Muscle of back (tissue), 11 donors: Measurements from ENCODE around the gene DDX1. TPM values are rescaled to one million over a fixed set of nuclear protein-coding genes. Genes with fewer than 3 reads are reported as not detected.

Source experiments
- DNase-seq, 3 donors: peaks; one replicate each; pipeline versions ENCODE4 v3.0.0 to v3.0.0-alpha.2; 2013
- polyA plus RNA-seq, 10 donors: library from polyadenylated mRNA; unstranded; fragments of 120-200 nt; gene quantifications; one replicate each; pipeline ENCODE4 v1.2.1, GENCODE V29; 2013; ENCODE audit not compliant: insufficient read length in 10 of 10

Gene DDX1
- polyA plus RNA-seq, 10 donors, result 88.0 to 123 (median 105) TPM

DNA sequence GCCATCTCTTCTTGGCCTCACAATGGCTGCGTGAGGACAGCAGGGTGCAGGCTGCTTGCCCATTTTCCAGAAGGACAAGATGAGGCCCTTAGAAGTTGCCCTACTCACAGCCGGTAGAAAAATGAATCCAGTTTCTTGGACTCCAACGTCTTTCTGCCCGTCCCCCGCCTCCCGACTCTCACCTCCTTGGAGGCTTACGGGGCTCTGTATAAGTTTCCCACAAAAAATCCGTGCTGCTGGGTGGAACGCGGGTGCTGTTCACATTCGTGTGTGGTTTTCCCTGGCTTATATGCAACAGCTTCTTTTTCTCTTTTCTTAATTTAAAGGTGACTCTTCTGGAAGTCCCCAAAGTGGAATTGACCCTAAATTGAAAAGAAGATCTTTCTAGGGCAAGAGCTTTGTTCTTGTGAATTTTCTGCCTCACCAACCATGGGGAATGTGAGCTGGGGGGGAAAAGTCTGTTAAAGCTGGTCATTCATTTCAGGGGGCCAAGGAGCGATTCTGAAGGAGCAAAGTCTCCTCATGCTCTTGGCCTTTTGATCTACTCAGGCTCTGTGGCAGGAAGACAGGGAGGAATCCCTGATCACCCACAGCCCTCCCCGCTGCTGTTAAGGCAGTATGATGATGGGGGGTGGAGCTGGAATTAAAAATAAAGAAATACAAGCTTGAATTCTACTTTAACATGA is 51.3 kb downstream of the DDX1 start:
- DNase-seq, result no peak

- DNase-seq, result no peak
Measured at GRCh38 chr2:15643791-15644585, 52.3 kb downstream of the DDX1 start.

DNA sequence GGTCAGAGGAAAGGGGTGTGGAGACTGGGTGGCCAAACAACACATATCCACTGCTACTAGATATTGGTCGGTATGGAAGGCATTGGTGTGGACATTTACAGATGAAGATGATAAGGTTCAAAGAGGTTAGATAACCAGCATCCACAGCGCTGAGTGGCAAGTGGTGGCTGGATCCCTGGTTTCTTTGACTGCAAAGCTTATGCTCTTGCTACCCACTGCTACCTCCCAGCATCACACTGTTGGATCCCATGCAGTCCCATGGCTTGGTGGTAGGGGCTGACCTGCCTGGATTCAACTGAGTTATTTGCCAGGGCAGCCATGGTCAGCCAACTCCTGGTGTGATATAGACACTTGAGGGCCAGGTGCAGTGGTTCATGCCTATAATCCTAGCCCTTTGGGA is 53.6 kb downstream of the DDX1 start:
- DNase-seq, result no peak

DNA sequence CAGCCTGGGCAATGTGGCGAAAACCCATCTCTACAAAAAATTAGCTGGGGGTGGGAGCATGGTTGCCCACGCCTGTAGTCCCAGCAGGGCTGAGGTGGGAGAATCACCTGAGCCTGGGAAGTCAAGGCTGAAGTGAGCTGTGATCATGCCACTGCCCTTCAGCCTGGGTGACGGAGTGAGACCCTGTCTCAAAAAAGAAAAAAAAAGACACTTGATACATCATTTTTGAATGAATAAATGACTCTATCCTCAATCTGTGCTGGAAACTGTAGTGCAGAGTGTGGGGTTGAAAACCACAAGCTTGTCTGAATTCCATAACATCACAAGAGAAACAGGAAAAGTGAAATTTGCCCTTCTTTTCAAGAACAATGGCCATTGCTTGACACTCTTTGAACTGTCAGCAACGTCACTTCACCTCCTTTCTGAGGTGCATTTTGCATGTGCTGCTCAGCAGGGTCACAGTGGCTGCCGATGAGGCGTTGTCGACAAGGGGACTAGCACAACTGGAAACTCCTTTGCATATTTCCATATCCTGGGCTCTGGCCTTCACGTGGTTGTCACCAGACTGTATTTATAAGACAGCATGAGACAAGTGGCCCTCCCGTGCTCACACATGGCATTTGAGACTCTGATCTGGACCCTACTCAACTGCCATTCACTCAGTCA is 54.2 kb downstream of the DDX1 start:
- no peak for DNase-seq

GRCh38 chr2:15646661-15647060 is 55.0 kb downstream of the DDX1 start:
- DNase-seq, result no peak

DNA sequence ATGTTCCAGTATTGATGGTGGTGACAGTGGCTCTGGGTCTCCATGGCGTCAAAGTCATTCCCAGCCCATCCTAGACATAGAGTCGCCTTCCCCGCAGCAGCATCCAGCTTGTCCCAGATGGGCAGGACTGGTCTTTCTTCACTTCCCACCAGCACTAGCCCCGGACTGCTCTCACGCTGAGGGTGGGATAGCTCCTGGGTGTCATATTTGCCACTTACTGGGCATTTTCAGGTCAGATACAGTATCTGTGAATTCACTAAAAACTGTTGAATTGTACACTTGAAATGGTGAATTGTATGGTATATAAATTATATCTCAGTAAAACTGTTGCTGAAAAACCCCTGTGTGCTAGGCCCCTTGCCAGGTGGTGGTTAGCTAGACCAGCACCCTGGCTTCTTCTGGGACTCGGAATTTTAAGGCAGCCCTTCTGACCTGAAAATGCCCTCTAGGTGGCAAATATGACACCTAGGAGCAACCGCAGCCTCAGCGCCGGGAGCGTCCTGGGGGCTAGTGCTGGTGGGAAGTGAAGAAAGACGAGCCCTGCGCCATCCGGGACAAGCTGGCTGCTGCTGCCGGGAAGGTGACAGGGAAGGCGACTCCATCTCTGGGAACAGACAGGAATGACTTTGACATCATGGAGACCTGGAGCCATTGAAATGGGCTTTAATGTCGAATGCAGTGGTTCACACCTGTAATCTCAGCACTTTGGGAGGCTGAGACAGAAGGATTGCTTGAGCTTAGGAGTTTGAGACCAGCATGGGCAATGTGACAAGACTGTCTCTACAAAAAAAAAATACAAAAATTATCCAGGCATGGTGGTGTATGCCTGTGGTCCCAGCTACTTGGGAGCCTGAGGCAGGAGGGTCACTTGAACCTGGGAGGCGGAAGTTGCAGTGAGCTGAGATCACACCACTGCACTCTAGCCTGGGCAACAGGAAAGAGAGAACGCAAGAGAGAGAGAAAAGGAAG is 56.2 kb downstream of the DDX1 start:
- no peak for DNase-seq

- no peak for DNase-seq
Measured at GRCh38 chr2:15648593-15649525, 57.2 kb downstream of the DDX1 start.

DNA sequence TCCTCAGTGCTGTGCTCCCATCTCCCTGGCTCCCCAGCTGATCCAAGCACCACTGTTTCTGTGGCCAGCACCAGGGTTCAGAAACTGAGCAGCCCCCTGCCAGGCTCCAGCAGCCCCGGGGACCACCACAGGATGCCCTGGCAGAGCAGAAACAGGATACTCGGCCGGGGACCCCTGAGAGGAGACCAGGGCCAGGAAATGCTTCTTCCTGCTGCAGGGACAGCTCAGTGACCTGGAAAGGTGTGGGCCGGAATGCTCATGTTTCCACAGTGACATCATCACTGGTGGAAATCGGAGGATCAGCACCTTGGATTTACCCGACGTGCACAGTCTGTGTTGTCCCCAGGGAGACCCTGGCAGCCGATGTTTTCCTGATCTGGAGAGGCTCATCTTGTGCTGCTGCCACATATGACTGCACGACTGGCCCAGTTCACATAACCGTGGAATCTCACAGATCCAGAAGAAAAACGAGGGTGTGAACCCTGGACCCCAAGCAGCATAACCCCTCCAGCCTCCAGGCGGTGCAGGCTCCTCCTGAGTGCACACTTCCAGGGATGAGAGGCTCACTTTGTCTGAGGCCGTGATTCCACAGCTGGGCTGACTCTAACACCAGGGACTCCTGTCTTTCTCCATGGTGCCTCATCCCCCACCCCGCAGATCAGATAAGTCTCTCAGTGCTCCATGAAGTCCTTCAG is 58.0 kb downstream of the DDX1 start:
- no peak for DNase-seq

DNA sequence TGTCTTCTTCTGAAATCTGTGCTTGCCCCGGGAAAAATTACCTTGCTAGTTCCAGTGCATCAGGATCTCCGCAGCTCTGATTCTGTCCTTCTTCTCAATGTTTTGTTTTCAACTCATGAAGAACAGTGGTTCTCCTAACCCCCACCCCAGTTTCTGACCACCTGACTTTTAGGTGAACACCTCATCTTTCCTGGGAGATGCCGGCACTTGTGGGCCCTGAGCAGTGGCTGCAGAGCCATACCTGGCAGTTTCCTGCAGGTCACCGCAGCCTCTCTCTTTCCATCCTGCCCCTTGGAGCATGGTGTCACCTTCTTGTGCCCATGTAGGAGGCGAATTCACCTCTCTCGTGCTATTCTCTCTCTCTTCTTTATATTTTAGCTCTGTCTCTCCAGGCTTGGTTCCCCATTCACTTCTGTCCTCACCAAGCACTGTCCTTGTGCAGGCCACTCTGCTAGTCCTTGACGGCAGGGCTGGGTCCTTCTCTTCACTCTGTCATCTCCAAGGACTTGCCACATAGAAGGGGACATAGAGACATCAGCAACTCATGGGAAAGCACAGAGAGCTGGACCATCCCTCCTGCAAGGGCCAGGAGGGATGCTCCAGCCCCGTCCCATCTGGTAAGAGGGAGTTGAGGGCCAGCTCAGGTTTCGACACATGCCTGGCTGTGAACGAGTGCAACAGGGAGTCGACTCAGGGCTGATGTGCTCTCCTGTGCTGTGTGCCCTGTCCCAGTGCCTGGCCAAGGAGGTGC is 59.1 kb downstream of the DDX1 start:
- DNase-seq, result no peak

DNA sequence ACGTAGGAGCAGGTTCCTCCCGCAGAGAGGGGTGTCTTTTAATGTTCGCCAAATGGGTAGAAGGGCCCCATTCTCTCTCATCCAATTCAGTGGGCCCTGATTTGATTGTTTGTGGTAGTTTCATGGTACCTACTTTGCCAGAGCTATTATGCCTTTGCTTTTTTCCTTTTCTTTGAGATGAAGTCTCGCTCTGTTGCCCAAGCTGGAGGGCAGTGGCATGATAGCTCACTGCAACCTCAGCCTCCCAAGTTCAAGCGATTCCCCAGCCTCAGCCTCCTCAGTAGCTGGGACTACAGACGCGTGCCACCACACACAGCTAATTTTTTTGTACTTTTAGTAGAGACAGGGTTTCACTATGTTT is 59.7 kb downstream of the DDX1 start:
- no peak for DNase-seq

GRCh38 chr2:15652252-15652651 is 60.6 kb downstream of the DDX1 start:
- no peak for DNase-seq

GRCh38 chr2:15652801-15653200 is 61.1 kb downstream of the DDX1 start:
- DNase-seq, result no peak

- no peak for DNase-seq
Measured at GRCh38 chr2:15653806-15654726, 62.4 kb downstream of the DDX1 start.

- no peak for DNase-seq
Measured at GRCh38 chr2:15654727-15655073, 63.0 kb downstream of the DDX1 start.

- DNase-seq, result no peak
Measured at GRCh38 chr2:15655123-15655887, 63.6 kb downstream of the DDX1 start.

- DNase-seq, result no peak
Measured at GRCh38 chr2:15656090-15656489, 64.4 kb downstream of the DDX1 start.

DNA sequence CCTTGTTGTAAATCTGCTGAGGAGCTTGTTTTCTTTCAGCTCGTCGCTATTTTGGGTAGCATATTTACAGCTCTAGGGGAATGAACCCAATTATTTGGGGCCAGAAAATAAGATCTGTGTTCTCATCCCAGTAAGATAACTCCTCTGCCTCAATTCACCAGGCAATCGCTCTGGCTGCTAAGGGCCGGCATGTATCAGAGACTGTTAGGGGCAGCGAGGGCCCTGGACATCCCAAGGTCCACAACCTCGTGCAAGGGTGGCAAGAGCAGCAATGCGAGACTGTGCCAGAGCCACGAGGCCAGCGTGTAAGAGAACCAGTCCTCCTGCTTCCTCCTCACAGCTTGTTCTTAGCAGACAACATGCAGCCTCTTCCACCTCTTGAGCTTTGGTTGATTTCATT is 66.1 kb downstream of the DDX1 start:
- no peak for DNase-seq
